Transverse colon (tissue), 4 donors: Measurements from ENCODE around the gene CANT1. TPM values are rescaled to one million over a fixed set of nuclear protein-coding genes. Genes with fewer than 3 reads are reported as not detected.

Source experiments
- DNase-seq: peaks from one replicate; pipeline ENCODE4 v3.0.0-alpha.2; 2019
- H3K27ac ChIP-seq, 4 donors: fragments of 200-600 bp; sonication (generic); 2 replicates each; pipeline ENCODE4 v1.5.1; 2016 to 2018; ENCODE audit warnings: inconsistent platforms in 4 of 4
- H3K27me3 ChIP-seq: fragments of 200-600 bp; sonication (generic); 2 replicates; pipeline ENCODE4 v1.5.1; 2017; ENCODE audit warnings: inconsistent platforms
- H3K36me3 ChIP-seq, 4 donors: fragments of 200-600 bp; sonication (generic); 2 replicates each; pipeline ENCODE4 v1.5.1; 2017 to 2019; ENCODE audit warnings: inconsistent platforms in 4 of 4
- H3K4me1 ChIP-seq, 4 donors: fragments of 200-600 bp; sonication (generic); 2 replicates each; pipeline ENCODE4 v1.5.1; 2017 to 2020; ENCODE audit warnings: inconsistent platforms in 4 of 4
- H3K4me3 ChIP-seq, 4 donors: fragments of 200-600 bp; sonication (generic); 1 replicate in 1 of 4; 2 replicates in 3 of 4; pipeline versions ENCODE4 v1.5.1 to v1.6.1; 2017 to 2019; ENCODE audit warnings: inconsistent platforms in 4 of 4
- H3K9me3 ChIP-seq, 2 donors: fragments of 200-600 bp; sonication (generic); 2 replicates each; pipeline ENCODE4 v1.5.1; 2017 to 2019; ENCODE audit warnings: inconsistent platforms in 2 of 2
- EP300 ChIP-seq: sonication (generic); formaldehyde crosslinking; IDR thresholded peaks from one replicate; pipeline ENCODE4 v1.6.1; 2017; ENCODE audit warnings: antibody characterized with exemption, low read depth
- POLR2A ChIP-seq: fragments of 450-650 bp; IDR thresholded peaks from one replicate; pipeline ENCODE4 v1.6.1; 2016; ENCODE audit warnings: antibody characterized with exemption, mild to moderate bottlenecking, moderate library complexity
- POLR2AphosphoS5 ChIP-seq, 3 donors: sonication (generic); formaldehyde crosslinking; IDR thresholded peaks; one replicate each; pipeline ENCODE4 v1.6.1; 2016; ENCODE audit warnings: antibody characterized with exemption in 3 of 3
- WGBS, 2 donors: methylation state at CpG; one replicate each; pipeline ENCODE4 v1.1.5; 2018; ENCODE audit warnings: low coverage in 1 of 2; 5-methylcytosine and 5-hydroxymethylcytosine counted together
- in situ Hi-C, 4 donors: fragments of 200-750 bp; cut with MboI; loops; one replicate each; pipeline versions ENCODE4 v1.15.0 to v1.15.1; 2017; ENCODE audit warnings: low sequenced_read_pairs in 3 of 4, low pct_ligation_motif_present in 1 of 4, low pct_unique_long_range_greater_than_20kb in 1 of 4
- intact Hi-C: fragments of 100-400 bp; cut with DNase I; formaldehyde crosslinking; loops from one replicate; pipeline ENCODE4 v1.15.1; 2023; ENCODE audit warnings: low total_unique reads
- total RNA-seq, 4 donors: library from RNA; depleted of rRNA; stranded (reverse); fragments of >200 nt; gene quantifications; one replicate each; pipeline ENCODE4 v1.1.0, GENCODE V29; 2016
- TF ChIP-seq, protein P1 (sequence below), 5 experiments: fragments of 200-600 bp in 3 of 5; fragments of 450-650 bp in 2 of 5; sonication (generic) in 3 of 5; IDR thresholded peaks; 1 replicate in 2 of 5; 2 replicates in 3 of 5; pipeline ENCODE4 v1.5.1; 2016 to 2017; ENCODE audit warnings: antibody characterized with exemption in 5 of 5, inconsistent platforms in 3 of 5, mild to moderate bottlenecking in 2 of 5, moderate library complexity in 1 of 5

Gene CANT1
- total RNA-seq, 4 donors from 2014 or later, result 89.4 to 231 (median 138) TPM

DNA sequence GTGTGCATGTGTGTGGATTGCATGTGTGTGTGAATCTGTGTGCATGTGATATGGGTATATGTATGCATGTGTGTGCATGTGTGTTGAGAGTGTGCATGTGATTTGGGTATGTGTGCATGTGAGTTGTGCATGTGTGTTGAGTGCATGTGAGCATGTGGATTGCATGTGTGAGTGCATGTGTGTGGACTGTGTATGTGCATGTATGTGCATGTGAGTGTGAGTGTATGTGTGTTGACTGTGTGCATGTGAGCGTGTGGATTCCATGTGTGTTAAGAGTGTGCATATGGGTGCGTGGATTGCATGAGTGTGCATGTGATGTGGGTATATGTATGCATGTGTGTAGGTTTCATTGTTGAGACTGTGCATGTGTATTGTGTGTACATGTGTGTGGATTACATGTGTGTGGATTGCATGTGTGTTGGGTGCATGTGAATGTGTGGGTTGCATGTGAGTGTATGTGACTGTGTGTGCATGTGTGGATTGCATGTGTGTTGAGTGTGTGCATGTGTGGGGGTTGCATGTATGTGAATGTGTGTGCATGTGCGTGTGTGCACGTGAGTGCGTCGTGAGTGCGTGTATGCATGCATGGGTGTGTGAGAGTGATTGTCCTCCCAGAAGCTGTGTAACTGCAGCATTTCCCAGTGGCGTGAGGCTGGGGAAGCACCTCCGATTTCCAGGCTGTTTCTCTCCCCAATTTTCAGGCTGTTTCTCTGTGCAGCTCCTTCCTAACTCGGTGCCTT lies 33.8 kb upstream of the CANT1 start:
- TF ChIP-seq, protein P1, sequence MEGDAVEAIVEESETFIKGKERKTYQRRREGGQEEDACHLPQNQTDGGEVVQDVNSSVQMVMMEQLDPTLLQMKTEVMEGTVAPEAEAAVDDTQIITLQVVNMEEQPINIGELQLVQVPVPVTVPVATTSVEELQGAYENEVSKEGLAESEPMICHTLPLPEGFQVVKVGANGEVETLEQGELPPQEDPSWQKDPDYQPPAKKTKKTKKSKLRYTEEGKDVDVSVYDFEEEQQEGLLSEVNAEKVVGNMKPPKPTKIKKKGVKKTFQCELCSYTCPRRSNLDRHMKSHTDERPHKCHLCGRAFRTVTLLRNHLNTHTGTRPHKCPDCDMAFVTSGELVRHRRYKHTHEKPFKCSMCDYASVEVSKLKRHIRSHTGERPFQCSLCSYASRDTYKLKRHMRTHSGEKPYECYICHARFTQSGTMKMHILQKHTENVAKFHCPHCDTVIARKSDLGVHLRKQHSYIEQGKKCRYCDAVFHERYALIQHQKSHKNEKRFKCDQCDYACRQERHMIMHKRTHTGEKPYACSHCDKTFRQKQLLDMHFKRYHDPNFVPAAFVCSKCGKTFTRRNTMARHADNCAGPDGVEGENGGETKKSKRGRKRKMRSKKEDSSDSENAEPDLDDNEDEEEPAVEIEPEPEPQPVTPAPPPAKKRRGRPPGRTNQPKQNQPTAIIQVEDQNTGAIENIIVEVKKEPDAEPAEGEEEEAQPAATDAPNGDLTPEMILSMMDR (IDR thresholded peaks at IDR 0.05), result no peak
- TF ChIP-seq POLR2A (no peak), POLR2AphosphoS5 (IDR thresholded peaks at IDR 0.05) (no peak), EP300 (no peak)
- in situ Hi-C loops, result no loop called here
- Histone ChIP-seq H3K27ac (no peak overlapping the region), H3K4me1 (peaks cover 0 to 3% (median 0%) of the 10 kb centered on the region in 4 donors), H3K9me3 (no peaks in the 10 kb centered on the region), H3K4me3 (no peak overlapping the region), H3K36me3 (no peaks in the 10 kb centered on the region), H3K27me3 (no peaks in the 10 kb centered on the region)
- intact Hi-C loops, result no loop called here
- 82 to 92% methylated on average over 2 to 10 of the region's 10 CpGs for WGBS, 2 donors
- no peak for DNase-seq

- Histone ChIP-seq H3K27me3 (no peaks in the 10 kb centered on the region), H3K27ac (no peak overlapping the region), H3K4me3 (no peak overlapping the region), H3K9me3 (no peaks in the 10 kb centered on the region), H3K36me3 (no peaks in the 10 kb centered on the region), H3K4me1 (no peaks in the 10 kb centered on the region)
- DNase-seq, result peak; percentile 86
- 69 to 92% methylated on average over 5 to 11 of the region's 13 CpGs for WGBS, 2 donors
- TF ChIP-seq POLR2AphosphoS5 (IDR thresholded peaks at IDR 0.05), result peak in 1 of 3 donors; percentile 14
- no peak for TF ChIP-seq POLR2A
- TF ChIP-seq, protein P1 (IDR thresholded peaks at IDR 0.05), result peak; percentile 87 to 94 (median 90)
- in situ Hi-C loops (no loop called here), intact Hi-C loops (no loop called here)
These were observed 33.0 kb upstream of the CANT1 start for GRCh38 chr17:79042421-79043190.

GRCh38 chr17:79041723-79042420 lies 32.3 kb upstream of the CANT1 start:
- Histone ChIP-seq H3K27ac (no peak overlapping the region), H3K9me3 (no peaks in the 10 kb centered on the region), H3K27me3 (no peaks in the 10 kb centered on the region), H3K4me1 (no peaks in the 10 kb centered on the region), H3K36me3 (no peaks in the 10 kb centered on the region), H3K4me3 (no peak overlapping the region)
- no peak for TF ChIP-seq EP300
- no peak for TF ChIP-seq POLR2A
- TF ChIP-seq POLR2AphosphoS5 (IDR thresholded peaks at IDR 0.05), result no peak
- TF ChIP-seq, protein P1 (IDR thresholded peaks at IDR 0.05), result no peak
- WGBS, 2 donors, result 85 to 93% methylated on average over 8 to 23 of the region's 29 CpGs
- in situ Hi-C loops (no loop called here), intact Hi-C loops (no loop called here)
- DNase-seq, result no peak

DNA sequence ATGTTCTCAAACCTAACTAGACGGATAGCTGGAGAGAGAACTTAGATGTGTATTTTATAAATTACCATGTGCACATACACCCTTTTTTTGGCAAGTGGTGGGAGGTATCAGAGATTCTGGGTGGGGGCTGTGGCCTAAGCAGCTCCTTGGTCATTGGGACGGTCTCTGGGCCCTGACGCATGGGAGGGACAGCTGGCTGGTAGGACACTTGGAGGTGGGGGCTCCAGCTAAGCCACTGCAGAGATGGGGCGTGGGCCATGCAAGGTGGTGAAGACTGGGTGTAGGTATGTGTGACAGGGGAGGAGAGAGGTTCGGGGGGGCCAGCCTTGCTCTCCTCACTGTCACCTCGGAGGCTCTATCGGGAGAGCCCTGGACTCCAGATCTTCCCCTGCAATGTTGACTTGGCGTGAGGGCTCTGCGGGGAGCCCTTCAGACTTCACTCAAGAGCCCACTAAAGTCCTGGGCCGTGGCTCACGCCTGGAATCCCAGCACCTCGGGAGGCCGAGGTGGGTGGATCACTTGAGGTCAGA lies 31.5 kb upstream of the CANT1 start:
- H3K27ac ChIP-seq, result no peak overlapping the region
- TF ChIP-seq POLR2A, result no peak
- TF ChIP-seq POLR2AphosphoS5 (IDR thresholded peaks at IDR 0.05), result no peak
- TF ChIP-seq EP300, result no peak
- TF ChIP-seq, protein P1 (IDR thresholded peaks at IDR 0.05), result no peak
- 89 to 91% methylated on average over 6 to 13 of the region's 13 CpGs for WGBS, 2 donors
- peaks cover 0 to 4% (median 0%) of the 10 kb centered on the region in 4 donors for H3K4me1 ChIP-seq
- H3K9me3 ChIP-seq, result no peaks in the 10 kb centered on the region
- in situ Hi-C loops, result no loop called here
- intact Hi-C loops, result no loop called here
- no peaks in the 10 kb centered on the region for H3K27me3 ChIP-seq
- no peak overlapping the region for H3K4me3 ChIP-seq
- no peaks in the 10 kb centered on the region for H3K36me3 ChIP-seq
- DNase-seq, result no peak
